ENCODE measurements around the gene NES. TPM values are rescaled to one million over a fixed set of nuclear protein-coding genes. Genes with fewer than 3 reads are reported as not detected.
A peak's percentile ranks its signal among the peaks of the same experiment; 100 is the strongest.
"Not testable (repeated sequence)": the region's sequence is repeated elsewhere in the genome, so short reads cannot be mapped to it uniquely, and the experiment has no call there.

NES gene
- total and polyA plus RNA-seq, 7 donors: 12.3 to 581 (median 40.5) TPM

GRCh38 chr1:156638189-156638985, 38.8 kb downstream of the NES start:
- ATAC-seq (no peak), DNase-seq (no peak)
- Histone ChIP-seq H3K9me3 (no peaks in the 10 kb centered on the region), H3K4me1 (peaks cover 33% of the 10 kb centered on the region), H3K27me3 (ENCODE audit: insufficient read depth in 3 of 3, low read length in 2 of 3) (peaks cover 0 to 18% (median 6%) of the 10 kb centered on the region in 3 donors), H3K27ac (no peak overlapping the region), H3K4me3 (no peak overlapping the region), H3K36me3 (ENCODE audit: insufficient read depth in 1 of 2, low read depth in 1 of 2) (no peaks in the 10 kb centered on the region)
- WGBS, 3 donors: 62 to 66% (median 65%) methylated on average over 6 to 8 of the region's 8 CpGs
- no peak for TF ChIP-seq CTCF (IDR thresholded peaks at IDR 0.05)
- intact Hi-C loops (cut with DNase I): no loop called here

DNA sequence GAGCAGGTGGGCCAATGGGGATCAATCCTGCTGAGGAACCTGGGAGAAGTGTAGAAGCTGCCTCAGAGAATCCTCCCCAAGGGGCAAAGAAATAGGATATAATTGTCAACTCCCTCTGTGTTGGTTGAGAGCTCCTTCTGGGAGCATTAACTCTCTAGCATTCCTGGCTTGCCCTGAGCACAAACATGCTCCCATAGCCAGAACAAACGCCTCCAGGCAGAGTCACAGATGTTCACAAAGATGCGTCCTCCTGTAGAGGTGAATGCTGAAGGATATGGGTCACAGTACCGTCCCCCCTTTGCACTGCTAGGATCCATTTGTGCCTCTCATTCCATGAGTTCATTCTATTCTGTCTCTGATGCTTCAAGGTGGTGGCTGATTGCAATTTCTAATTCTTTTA, 44.9 kb downstream of the NES start:
- Histone ChIP-seq H3K4me1 (no peaks in the 10 kb centered on the region), H3K27me3 (ENCODE audit: insufficient read depth in 3 of 3, low read length in 2 of 3) (peaks cover 0 to 15% (median 0%) of the 10 kb centered on the region in 3 donors), H3K9me3 (no peaks in the 10 kb centered on the region), H3K36me3 (ENCODE audit: insufficient read depth in 1 of 2, low read depth in 1 of 2) (no peaks in the 10 kb centered on the region), H3K27ac (no peak overlapping the region), H3K4me3 (no peak overlapping the region)
- no peak for DNase-seq
- no peak for ATAC-seq
- intact Hi-C loops (cut with DNase I): no loop called here
- 60 to 67% (median 65%) methylated on average over 3 of the region's 3 CpGs for WGBS, 3 donors
- TF ChIP-seq CTCF (IDR thresholded peaks at IDR 0.05): no peak

- H3K4me3 ChIP-seq; H3K27ac ChIP-seq; DNase-seq; H3K36me3 ChIP-seq (ENCODE audit: insufficient read depth in 1 of 2, low read depth in 1 of 2); H3K4me1 ChIP-seq; ATAC-seq; H3K9me3 ChIP-seq; intact Hi-C loops (cut with DNase I): not testable (repeated sequence)
- 52 to 56% (median 54%) methylated on average over 9 of the region's 9 CpGs for WGBS, 3 donors
- H3K27me3 ChIP-seq (ENCODE audit: insufficient read depth in 3 of 3, low read length in 2 of 3): peaks cover 0 to 25% (median 0%) of the 10 kb centered on the region in 3 donors
Measured at GRCh38 chr1:156631152-156631551, 46.1 kb downstream of the NES start.

GRCh38 chr1:156629823-156630449, 47.3 kb downstream of the NES start:
- H3K9me3 ChIP-seq: no peaks in the 10 kb centered on the region
- DNase-seq: no peak
- H3K27me3 ChIP-seq (ENCODE audit: insufficient read depth in 3 of 3, low read length in 2 of 3): peaks cover 0 to 37% (median 8%) of the 10 kb centered on the region in 3 donors
- peaks cover 4% of the 10 kb centered on the region for H3K4me1 ChIP-seq
- no peak for ATAC-seq
- no peak for TF ChIP-seq CTCF (IDR thresholded peaks at IDR 0.05)
- H3K4me3 ChIP-seq: no peak overlapping the region
- WGBS, 3 donors: 82 to 87% (median 85%) methylated on average over 8 of the region's 8 CpGs
- H3K36me3 ChIP-seq (ENCODE audit: insufficient read depth in 1 of 2, low read depth in 1 of 2): no peaks in the 10 kb centered on the region
- intact Hi-C loops (cut with DNase I): no loop called here
- H3K27ac ChIP-seq: no peak overlapping the region

GRCh38 chr1:156627313-156627880, 49.8 kb downstream of the NES start:
- TF ChIP-seq CTCF (IDR thresholded peaks at IDR 0.05): peak; percentile 53
- Histone ChIP-seq H3K27me3 (ENCODE audit: insufficient read depth in 3 of 3, low read length in 2 of 3) (peaks cover 0 to 53% (median 16%) of the 10 kb centered on the region in 3 donors), H3K9me3 (no peaks in the 10 kb centered on the region), H3K4me1 (peaks cover 13% of the 10 kb centered on the region), H3K27ac (no peak overlapping the region), H3K4me3 (no peak overlapping the region), H3K36me3 (ENCODE audit: insufficient read depth in 1 of 2, low read depth in 1 of 2) (no peaks in the 10 kb centered on the region)
- no peak for ATAC-seq
- intact Hi-C loops (cut with DNase I): loop anchor here (2.0 kb wide), 2 partner anchors 29 to 51 kb away; no protein-coding TSS in a partner anchor
- no peak for DNase-seq
- 79 to 84% (median 79%) methylated on average over 2 of the region's 2 CpGs for WGBS, 3 donors
